Mesothelial cell of epicardium (in vitro differentiated cells): ENCODE data around the gene ADAMTS13. TPM values are rescaled to one million over a fixed set of nuclear protein-coding genes. Genes with fewer than 3 reads are reported as not detected.
A peak's percentile ranks its signal among the peaks of the same experiment; 100 is the strongest.
"Not testable (repeated sequence)": the region's sequence is repeated elsewhere in the genome, so short reads cannot be mapped to it uniquely, and the experiment has no call there.

Source experiments
- DNase-seq, 2 experiments: peaks; one replicate each; pipeline ENCODE4 v3.0.0; 2021; ENCODE audit warnings: low spot score in 2 of 2; ENCODE audit not compliant: unreplicated experiment in 2 of 2
- H3K27ac Mint-ChIP-seq: 2 replicates; pipeline ENCODE4 v1.8.0; 2021; ENCODE audit warnings: mixed read lengths
- H3K27me3 Mint-ChIP-seq: 2 replicates; pipeline ENCODE4 v1.8.0; 2021; ENCODE audit warnings: low read depth, mixed read lengths
- H3K36me3 Mint-ChIP-seq: 2 replicates; pipeline ENCODE4 v1.8.0; 2021; ENCODE audit warnings: mixed read lengths
- H3K4me1 Mint-ChIP-seq: 2 replicates; pipeline ENCODE4 v1.8.0; 2021; ENCODE audit warnings: mixed read lengths
- H3K4me3 Mint-ChIP-seq: 2 replicates; pipeline ENCODE4 v1.8.0; 2021; ENCODE audit warnings: mild to moderate bottlenecking, moderate library complexity, mixed read lengths
- H3K9me3 Mint-ChIP-seq: 2 replicates; pipeline ENCODE4 v1.8.0; 2021; ENCODE audit warnings: mixed read lengths
- CTCF ChIP-seq: fragments of 200-600 bp; sonication (generic); IDR thresholded peaks from one replicate; pipeline ENCODE4 v1.5.0; 2021; ENCODE audit warnings: antibody characterized with exemption; ENCODE audit not compliant: unreplicated experiment
- total RNA-seq: library from RNA; stranded (reverse); gene quantifications from 3 replicates; pipeline ENCODE4 v1.2.1, GENCODE V29; 2021

ADAMTS13 gene
- 20.7 to 21.6 TPM (median 21.3 TPM) in 3 replicates for total RNA-seq

- H3K4me1 Mint-ChIP-seq: peaks cover 16% of the 10 kb centered on the region
- H3K4me3 Mint-ChIP-seq: no peak within 1 kb of the TSS
- no peaks in the 10 kb centered on the region for H3K36me3 Mint-ChIP-seq
- no peak for TF ChIP-seq CTCF
- DNase-seq: no peak
- peaks cover 2% of the 10 kb centered on the region for H3K27me3 Mint-ChIP-seq
- no peak within 1 kb of the TSS for H3K27ac Mint-ChIP-seq
- no peaks in the 10 kb centered on the region for H3K9me3 Mint-ChIP-seq
These were observed at the start of gene ADAMTS13 for GRCh38 chr9:133421615-133422542. Gene ADAMTS13 (plus strand): TSS chr9:133422367. CDS start chr9:133422444, 77 bp downstream.

- no peaks in the 10 kb centered on the region for H3K9me3 Mint-ChIP-seq
- H3K4me3 Mint-ChIP-seq: peak overlapping the region; percentile 97
- H3K36me3 Mint-ChIP-seq: peaks cover 2% of the 10 kb centered on the region
- TF ChIP-seq CTCF: no peak
- peaks cover 22% of the 10 kb centered on the region for H3K4me1 Mint-ChIP-seq
- no peak for DNase-seq
- H3K27me3 Mint-ChIP-seq: no peaks in the 10 kb centered on the region
- peak overlapping the region; percentile 99 for H3K27ac Mint-ChIP-seq
These were observed 47.5 kb upstream of the ADAMTS13 start for GRCh38 chr9:133374612-133375115.

GRCh38 chr9:133375116-133375723 lies 46.9 kb upstream of the ADAMTS13 start:
- Mint-ChIP-seq H3K27me3 (no peaks in the 10 kb centered on the region), H3K27ac (peak overlapping the region; percentile 99), H3K4me3 (peak overlapping the region; percentile 97), H3K9me3 (no peaks in the 10 kb centered on the region), H3K4me1 (peaks cover 22% of the 10 kb centered on the region), H3K36me3 (peaks cover 2% of the 10 kb centered on the region)
- no peak for TF ChIP-seq CTCF
- peak in 1 of 2 experiments; percentile 67 for DNase-seq

GRCh38 chr9:133375724-133376654 lies 46.2 kb upstream of the ADAMTS13 start, which contains the start of the genes STKLD1 and SURF4:
Gene STKLD1 (plus strand): TSS chr9:133376366. CDS start chr9:133376474, 108 bp downstream.
Gene SURF4 (minus strand): TSS chr9:133376060. CDS start chr9:133375969, 91 bp downstream.
- H3K4me3 Mint-ChIP-seq: peak within 1 kb of the TSS; percentile 97
- TF ChIP-seq CTCF: no peak
- peak within 1 kb of the TSS; percentile 99 for H3K27ac Mint-ChIP-seq
- DNase-seq: peak; percentile 91 to 98
- no peaks in the 10 kb centered on the region for H3K36me3 Mint-ChIP-seq
- H3K27me3 Mint-ChIP-seq: no peaks in the 10 kb centered on the region
- no peaks in the 10 kb centered on the region for H3K9me3 Mint-ChIP-seq
- peaks cover 22% of the 10 kb centered on the region for H3K4me1 Mint-ChIP-seq

- H3K4me3 Mint-ChIP-seq: peak overlapping the region; percentile 63
These were observed 44.9 kb upstream of the ADAMTS13 start for GRCh38 chr9:133377280-133377679.

More at GRCh38 chr9:133377280-133377679, 44.9 kb upstream of the ADAMTS13 start:
- not testable (repeated sequence) for H3K36me3 Mint-ChIP-seq, DNase-seq, H3K27ac Mint-ChIP-seq, H3K27me3 Mint-ChIP-seq, H3K9me3 Mint-ChIP-seq
- H3K4me1 Mint-ChIP-seq: peaks cover 16% of the 10 kb centered on the region
